ENCODE results near the gene SLC17A9.

Gene SLC17A9, protein sequence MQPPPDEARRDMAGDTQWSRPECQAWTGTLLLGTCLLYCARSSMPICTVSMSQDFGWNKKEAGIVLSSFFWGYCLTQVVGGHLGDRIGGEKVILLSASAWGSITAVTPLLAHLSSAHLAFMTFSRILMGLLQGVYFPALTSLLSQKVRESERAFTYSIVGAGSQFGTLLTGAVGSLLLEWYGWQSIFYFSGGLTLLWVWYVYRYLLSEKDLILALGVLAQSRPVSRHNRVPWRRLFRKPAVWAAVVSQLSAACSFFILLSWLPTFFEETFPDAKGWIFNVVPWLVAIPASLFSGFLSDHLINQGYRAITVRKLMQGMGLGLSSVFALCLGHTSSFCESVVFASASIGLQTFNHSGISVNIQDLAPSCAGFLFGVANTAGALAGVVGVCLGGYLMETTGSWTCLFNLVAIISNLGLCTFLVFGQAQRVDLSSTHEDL

GRCh38 chr20:62952373-62952967 is at the start of gene SLC17A9:
TSS of gene SLC17A9 (plus strand) at chr20:62952709. CDS start at chr20:62952831, 122 bp downstream.
- DNase-seq, result peak in 32 of 42 donors; percentile 13 to 66 (median 42)
- intact Hi-C loops (cut with DNase I), result no loop called here

- intact Hi-C loops (cut with DNase I), result no loop called here
- no peak for DNase-seq
Observed at GRCh38 chr20:62902926-62903615, 49.4 kb upstream of the SLC17A9 start.

DNA sequence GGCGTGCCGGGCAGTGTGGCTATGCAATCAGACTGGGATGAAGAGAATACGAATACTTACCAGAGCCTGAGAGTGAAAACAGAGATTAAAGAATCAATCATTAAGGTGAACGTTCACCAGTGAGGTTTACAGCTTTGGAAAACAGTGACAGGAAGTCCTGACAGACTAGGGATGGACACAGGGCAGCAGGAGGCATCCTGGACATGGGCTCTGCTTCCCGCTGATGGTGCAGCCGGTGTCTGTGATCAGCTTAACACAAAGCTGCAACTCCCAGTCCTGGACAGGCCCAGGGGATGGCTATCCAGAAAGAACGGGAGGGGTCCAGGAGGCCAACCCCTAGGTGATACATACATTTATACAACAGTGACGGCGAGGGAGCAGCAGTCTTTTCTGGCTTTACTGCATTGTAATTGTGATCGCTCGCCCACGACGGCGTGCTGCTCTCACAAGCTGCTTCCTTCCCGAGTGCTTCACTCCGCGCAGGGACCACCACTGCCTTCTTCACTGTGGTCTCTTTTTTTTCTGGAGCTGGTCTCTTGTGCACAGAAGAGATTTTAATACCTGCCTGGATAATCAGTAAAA is 46.9 kb upstream of the SLC17A9 start:
- intact Hi-C loops (cut with DNase I), result no loop called here
- DNase-seq, result peak in 1 of 42 donors; percentile 12

- peak in 3 of 42 donors; percentile 23 to 32 (median 32) for DNase-seq
- intact Hi-C loops (cut with DNase I), result no loop called here
Observed at GRCh38 chr20:62906209-62906608, 46.3 kb upstream of the SLC17A9 start.

GRCh38 chr20:62906647-62907375 is 45.7 kb upstream of the SLC17A9 start:
- intact Hi-C loops (cut with DNase I), result no loop called here
- DNase-seq, result peak in 1 of 42 donors; percentile 9

- intact Hi-C loops (cut with DNase I), result no loop called here
- DNase-seq, result no peak
Observed at GRCh38 chr20:62907384-62908317, 44.9 kb upstream of the SLC17A9 start.

- intact Hi-C loops (cut with DNase I), result no loop called here
- peak in 19 of 42 donors; percentile 28 to 69 (median 43) for DNase-seq
Observed at GRCh38 chr20:62908971-62909791, 43.3 kb upstream of the SLC17A9 start.

DNA sequence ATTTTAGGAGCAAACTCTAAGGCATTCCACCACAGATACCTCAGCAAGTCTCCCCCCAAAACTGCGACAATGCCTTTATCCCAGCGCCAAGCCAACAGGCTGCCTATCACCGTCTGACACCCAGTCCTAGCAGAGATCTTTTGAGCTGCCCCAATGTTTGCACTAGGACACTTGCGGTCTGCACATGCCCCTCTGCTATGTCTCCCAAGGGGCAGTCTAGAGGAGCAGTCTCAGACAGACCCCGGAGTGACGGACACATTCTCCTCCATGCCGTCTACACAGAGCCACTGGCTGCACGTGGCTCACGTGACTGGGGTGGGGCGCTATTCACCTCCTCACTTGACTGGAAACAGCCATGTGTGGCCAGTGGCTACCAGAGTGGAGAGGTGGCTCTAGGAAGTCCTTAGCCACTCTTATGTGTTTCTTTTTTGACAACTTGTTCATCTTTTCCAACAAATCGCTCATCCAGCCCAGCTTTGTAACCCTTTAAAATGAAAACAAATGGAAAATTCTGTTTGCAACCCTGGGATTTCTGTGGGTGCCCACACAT is 42.2 kb upstream of the SLC17A9 start:
- intact Hi-C loops (cut with DNase I), result no loop called here
- DNase-seq, result peak in 1 of 42 donors; percentile 13

- DNase-seq, result peak in 1 of 42 donors; percentile 10
- intact Hi-C loops (cut with DNase I), result no loop called here
Observed at GRCh38 chr20:62910777-62911497, 41.6 kb upstream of the SLC17A9 start.

GRCh38 chr20:62911701-62912280 is 40.7 kb upstream of the SLC17A9 start:
- DNase-seq, result no peak
- intact Hi-C loops (cut with DNase I), result no loop called here

- intact Hi-C loops (cut with DNase I), result no loop called here
- DNase-seq, result no peak
Observed at GRCh38 chr20:62913043-62913630, 39.4 kb upstream of the SLC17A9 start.

DNA sequence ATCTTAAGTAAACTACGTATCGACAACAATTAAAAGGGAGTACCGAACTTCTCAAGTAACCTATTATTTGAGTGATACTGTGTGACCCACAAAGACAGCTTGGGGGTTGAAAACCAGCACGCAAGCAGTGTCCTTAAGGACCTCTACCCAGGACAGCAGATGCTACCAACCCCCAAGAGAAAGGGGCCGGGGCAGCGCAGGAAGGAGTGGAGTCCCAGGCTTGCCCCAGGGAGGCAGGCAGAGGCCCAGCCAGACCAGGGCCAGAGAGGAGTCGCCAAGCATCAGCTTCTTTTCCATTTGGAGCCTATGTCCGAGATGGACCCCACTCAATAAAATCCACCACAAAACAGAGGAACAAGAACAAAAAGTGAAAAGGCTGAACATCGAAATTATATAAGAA is 38.1 kb upstream of the SLC17A9 start:
- intact Hi-C loops (cut with DNase I), result no loop called here
- DNase-seq, result no peak

- DNase-seq, result peak in 25 of 42 donors; percentile 10 to 76 (median 49)
- intact Hi-C loops (cut with DNase I), result no loop called here
Observed at GRCh38 chr20:62914970-62915457, 37.5 kb upstream of the SLC17A9 start.

DNA sequence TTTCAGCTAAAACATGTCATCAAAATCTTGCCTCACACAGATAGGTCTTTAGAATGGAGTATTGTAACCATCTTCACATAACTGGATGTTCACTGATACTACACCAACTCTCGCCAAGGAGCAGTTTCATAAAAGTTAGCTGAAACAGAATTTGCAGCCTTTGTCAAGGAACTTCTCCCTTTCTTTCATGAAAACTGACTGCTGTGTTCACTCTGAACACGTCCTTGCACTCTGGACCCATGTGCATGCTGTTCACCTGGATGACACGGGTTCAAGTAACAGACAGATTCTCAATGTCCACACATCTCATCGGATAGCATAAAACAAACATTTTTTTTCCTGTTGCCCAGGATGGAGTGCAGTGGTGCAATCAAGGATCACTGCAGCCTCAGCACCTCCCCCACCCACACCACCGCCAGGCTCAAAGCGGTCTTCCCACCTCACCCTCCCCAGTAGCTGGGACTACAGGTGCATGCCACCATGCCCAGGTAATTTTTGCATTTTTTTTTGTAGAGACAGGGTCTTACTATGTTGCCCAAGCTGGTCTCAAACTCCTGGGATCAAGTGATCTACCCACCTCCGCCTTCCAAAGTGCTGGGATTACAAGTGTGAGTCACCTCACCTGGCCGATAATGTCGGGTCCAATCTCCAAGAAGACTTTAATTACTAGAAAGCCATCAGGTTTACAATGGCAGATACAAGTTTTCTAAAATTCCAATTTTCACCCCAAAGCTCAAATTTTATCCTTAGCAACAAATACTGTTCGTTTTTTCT is 35.6 kb upstream of the SLC17A9 start:
- intact Hi-C loops (cut with DNase I), result no loop called here
- DNase-seq, result no peak
